ENCODE measurements around the gene TRIO. TPM values are rescaled to one million over a fixed set of nuclear protein-coding genes. Genes with fewer than 3 reads are reported as not detected.

The TRIO gene
- total RNA-seq, 2 experiments from 2014 or later: 3.6 to 4.6 TPM

DNA sequence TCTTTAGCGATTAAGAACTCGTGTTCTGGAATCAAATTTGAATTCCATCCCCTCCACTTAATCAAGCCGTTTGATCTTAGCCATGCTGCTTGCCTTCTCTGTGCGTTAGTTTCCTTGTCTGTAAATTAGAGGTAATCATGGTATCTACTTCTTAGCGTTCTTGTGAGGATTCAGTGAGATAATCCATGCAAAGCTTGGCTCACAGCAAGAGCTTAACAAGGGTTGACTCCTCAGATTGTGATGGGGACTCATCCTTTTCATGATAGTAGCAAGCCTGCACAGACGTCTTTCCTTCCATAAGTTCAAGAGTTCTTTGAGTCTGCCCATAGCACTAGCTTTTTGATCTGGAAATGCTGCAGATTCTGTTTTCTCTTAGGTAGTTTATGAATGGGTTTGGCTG lies 72.8 kb downstream of the TRIO start:
- H3K27me3 Mint-ChIP-seq (ENCODE audit: low read depth): peaks cover 18% of the 10 kb centered on the region
- no peaks in the 10 kb centered on the region for H3K36me3 Mint-ChIP-seq (ENCODE audit: low read depth)
- H3K27ac Mint-ChIP-seq: no peak overlapping the region
- CTCF ChIA-PET: interaction anchor here (0.6 kb wide), 1 partner anchor 1525 kb away, joined by 3 read pairs; no protein-coding TSS in a partner anchor
- no peaks in the 10 kb centered on the region for H3K4me1 Mint-ChIP-seq (ENCODE audit: low read depth)
- no peak for DNase-seq
- intact Hi-C loops (cut with micrococcal nuclease): no loop called here
- H3K4me3 Mint-ChIP-seq: no peak overlapping the region
- no peaks in the 10 kb centered on the region for H3K9me3 Mint-ChIP-seq

DNA sequence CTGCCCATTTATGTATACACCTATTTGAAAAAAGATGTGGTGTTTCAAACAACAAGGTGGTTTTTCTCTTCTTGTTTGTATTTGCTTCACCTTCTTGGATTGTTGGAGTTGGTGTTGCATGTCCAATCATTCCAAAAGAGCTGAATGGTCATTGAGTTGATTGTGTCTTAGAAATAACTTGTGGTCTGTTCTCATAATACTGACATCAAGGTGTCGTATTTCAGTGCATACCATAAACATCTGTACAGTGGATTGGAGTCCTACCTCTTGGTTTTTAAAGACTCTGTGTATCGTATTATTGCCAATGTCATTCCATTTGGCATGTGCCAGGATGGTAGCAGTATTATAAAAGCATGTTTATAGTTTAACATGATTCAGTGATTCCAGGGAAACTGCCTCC lies 73.2 kb downstream of the TRIO start:
- H3K27me3 Mint-ChIP-seq (ENCODE audit: low read depth): peaks cover 20% of the 10 kb centered on the region
- CTCF ChIA-PET: no interaction called here
- no peaks in the 10 kb centered on the region for H3K4me1 Mint-ChIP-seq (ENCODE audit: low read depth)
- H3K9me3 Mint-ChIP-seq: no peaks in the 10 kb centered on the region
- no peaks in the 10 kb centered on the region for H3K36me3 Mint-ChIP-seq (ENCODE audit: low read depth)
- H3K4me3 Mint-ChIP-seq: no peak overlapping the region
- intact Hi-C loops (cut with micrococcal nuclease): no loop called here
- H3K27ac Mint-ChIP-seq: no peak overlapping the region
- no peak for DNase-seq

DNA sequence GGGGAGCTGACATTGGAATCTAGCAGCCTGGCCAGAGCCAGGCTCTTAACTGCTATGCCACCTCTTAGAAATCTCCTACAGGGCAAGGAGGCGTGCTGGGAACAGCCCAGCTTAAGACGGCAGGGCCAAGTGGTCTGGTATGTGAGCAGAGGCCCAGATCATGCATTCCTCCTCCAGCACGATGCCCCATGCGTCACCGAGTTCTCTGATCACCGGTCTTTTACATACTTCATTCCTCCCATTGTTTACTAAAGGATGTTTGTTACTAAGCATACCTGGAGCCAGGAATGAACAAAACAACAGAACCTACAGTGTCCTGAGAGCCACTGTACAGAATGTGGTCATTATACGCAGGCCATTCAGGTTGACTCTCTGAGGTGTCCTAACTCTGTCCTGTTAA lies 73.8 kb downstream of the TRIO start:
- Mint-ChIP-seq H3K27ac (no peak overlapping the region), H3K4me3 (no peak overlapping the region), H3K27me3 (ENCODE audit: low read depth) (peaks cover 24% of the 10 kb centered on the region), H3K4me1 (ENCODE audit: low read depth) (peaks cover 2% of the 10 kb centered on the region), H3K36me3 (ENCODE audit: low read depth) (no peaks in the 10 kb centered on the region), H3K9me3 (no peaks in the 10 kb centered on the region)
- intact Hi-C loops (cut with micrococcal nuclease): no loop called here
- DNase-seq: no peak
- CTCF ChIA-PET: no interaction called here

DNA sequence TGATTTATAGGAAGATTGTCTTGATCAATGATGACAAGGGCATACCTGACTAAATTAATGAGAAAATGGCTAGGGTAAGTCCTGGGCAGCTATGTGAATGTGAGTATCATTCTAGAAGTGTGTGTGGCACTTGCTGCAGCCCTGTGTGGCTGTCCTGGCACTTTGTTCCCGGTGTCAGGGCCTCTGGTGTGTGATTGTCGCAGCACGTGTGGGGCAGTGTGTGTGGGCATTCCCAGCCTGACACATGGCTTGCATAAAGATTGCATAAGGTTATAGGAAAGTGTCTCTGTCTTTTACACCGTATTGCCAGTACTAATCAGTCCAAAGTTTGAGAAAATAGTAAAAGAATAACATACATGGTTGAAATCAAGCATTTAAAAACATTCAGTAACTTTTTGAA lies 74.4 kb downstream of the TRIO start:
- no peaks in the 10 kb centered on the region for H3K36me3 Mint-ChIP-seq (ENCODE audit: low read depth)
- intact Hi-C loops (cut with micrococcal nuclease): no loop called here
- CTCF ChIA-PET: no interaction called here
- no peaks in the 10 kb centered on the region for H3K9me3 Mint-ChIP-seq
- H3K4me3 Mint-ChIP-seq: no peak overlapping the region
- no peak overlapping the region for H3K27ac Mint-ChIP-seq
- DNase-seq: no peak
- peaks cover 24% of the 10 kb centered on the region for H3K27me3 Mint-ChIP-seq (ENCODE audit: low read depth)
- peaks cover 2% of the 10 kb centered on the region for H3K4me1 Mint-ChIP-seq (ENCODE audit: low read depth)

DNA sequence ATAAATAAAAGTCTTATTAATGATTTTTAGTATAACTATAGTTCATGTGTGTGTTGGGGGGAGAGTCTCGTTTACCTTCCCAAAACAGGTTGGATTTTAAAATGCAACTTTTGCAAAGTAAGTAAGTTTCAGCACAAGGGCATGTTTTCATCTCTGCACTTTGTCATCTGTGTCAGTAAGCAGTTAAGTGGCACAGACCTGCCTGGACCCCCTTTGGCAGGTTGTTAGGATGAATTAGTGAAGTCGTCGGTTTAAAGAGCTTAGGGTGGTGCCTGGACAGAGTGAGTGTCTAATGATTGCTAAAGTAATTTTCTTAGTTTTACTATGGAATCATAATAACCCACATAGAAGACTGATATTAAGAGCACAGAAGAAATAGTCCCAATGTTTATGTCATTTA lies 74.9 kb downstream of the TRIO start:
- H3K9me3 Mint-ChIP-seq: no peaks in the 10 kb centered on the region
- peaks cover 3% of the 10 kb centered on the region for H3K4me1 Mint-ChIP-seq (ENCODE audit: low read depth)
- H3K27ac Mint-ChIP-seq: no peak overlapping the region
- CTCF ChIA-PET: no interaction called here
- no peaks in the 10 kb centered on the region for H3K36me3 Mint-ChIP-seq (ENCODE audit: low read depth)
- no peak overlapping the region for H3K4me3 Mint-ChIP-seq
- peaks cover 29% of the 10 kb centered on the region for H3K27me3 Mint-ChIP-seq (ENCODE audit: low read depth)
- no peak for DNase-seq
- intact Hi-C loops (cut with micrococcal nuclease): no loop called here

DNA sequence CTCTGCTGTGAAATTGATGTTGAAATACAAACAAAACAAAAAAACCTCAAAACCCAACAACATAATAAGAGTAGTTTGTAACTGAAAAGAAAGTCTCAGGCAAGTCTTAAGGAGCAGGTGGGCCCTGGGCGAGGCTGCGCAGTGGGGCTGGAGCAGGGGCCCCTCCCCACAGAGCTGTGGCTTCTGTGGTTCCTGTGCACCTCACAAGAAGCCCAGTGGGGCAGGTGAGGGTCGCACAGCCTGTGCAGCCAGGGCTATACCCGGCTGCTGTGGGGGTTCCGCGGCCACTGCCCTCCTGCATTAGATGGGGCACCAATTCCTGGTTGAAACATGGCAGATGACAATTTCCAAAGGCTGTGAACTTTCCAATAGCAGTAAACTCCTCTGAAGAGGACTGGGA lies 75.3 kb downstream of the TRIO start:
- Mint-ChIP-seq H3K9me3 (no peaks in the 10 kb centered on the region), H3K4me1 (ENCODE audit: low read depth) (peaks cover 7% of the 10 kb centered on the region), H3K4me3 (no peak overlapping the region), H3K36me3 (ENCODE audit: low read depth) (no peaks in the 10 kb centered on the region), H3K27me3 (ENCODE audit: low read depth) (peaks cover 32% of the 10 kb centered on the region), H3K27ac (no peak overlapping the region)
- CTCF ChIA-PET: no interaction called here
- intact Hi-C loops (cut with micrococcal nuclease): no loop called here
- no peak for DNase-seq

DNA sequence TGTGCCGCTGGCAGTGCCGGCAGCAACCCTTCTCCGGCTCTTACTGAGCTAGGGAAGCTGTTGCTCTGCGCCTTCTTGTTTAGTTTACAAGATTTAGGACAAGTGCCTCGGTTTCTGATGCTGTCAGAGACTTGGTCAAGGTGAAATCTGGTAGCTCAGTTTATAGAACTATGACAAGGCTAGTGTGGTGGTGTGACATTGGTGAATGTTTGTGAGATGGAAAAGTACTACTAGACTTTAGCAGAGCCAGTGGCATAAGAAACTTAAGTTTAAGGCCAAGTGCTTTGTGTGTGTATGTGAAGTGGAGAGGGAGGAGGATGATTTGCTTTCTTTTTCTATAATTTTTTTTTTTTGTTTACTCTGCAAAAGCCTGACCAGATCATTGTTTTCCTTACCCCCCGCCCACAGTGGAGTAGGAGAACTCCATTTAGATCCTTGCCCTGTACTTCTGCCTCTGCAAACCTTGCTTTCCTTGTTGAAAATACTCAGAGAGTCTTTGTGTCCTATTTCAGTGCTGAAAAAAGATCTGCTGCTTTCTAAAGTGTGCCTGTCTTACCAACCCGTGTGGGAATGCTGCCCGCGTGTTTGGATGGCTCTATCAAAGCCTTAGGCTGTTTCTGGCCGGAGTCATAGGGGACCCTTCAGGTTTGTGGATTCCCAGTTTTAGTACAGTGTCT lies 75.9 kb downstream of the TRIO start:
- H3K4me3 Mint-ChIP-seq: no peak overlapping the region
- no peak overlapping the region for H3K27ac Mint-ChIP-seq
- intact Hi-C loops (cut with micrococcal nuclease): no loop called here
- peaks cover 7% of the 10 kb centered on the region for H3K4me1 Mint-ChIP-seq (ENCODE audit: low read depth)
- H3K36me3 Mint-ChIP-seq (ENCODE audit: low read depth): no peaks in the 10 kb centered on the region
- no peak for DNase-seq
- CTCF ChIA-PET: no interaction called here
- no peaks in the 10 kb centered on the region for H3K9me3 Mint-ChIP-seq
- H3K27me3 Mint-ChIP-seq (ENCODE audit: low read depth): peaks cover 26% of the 10 kb centered on the region

DNA sequence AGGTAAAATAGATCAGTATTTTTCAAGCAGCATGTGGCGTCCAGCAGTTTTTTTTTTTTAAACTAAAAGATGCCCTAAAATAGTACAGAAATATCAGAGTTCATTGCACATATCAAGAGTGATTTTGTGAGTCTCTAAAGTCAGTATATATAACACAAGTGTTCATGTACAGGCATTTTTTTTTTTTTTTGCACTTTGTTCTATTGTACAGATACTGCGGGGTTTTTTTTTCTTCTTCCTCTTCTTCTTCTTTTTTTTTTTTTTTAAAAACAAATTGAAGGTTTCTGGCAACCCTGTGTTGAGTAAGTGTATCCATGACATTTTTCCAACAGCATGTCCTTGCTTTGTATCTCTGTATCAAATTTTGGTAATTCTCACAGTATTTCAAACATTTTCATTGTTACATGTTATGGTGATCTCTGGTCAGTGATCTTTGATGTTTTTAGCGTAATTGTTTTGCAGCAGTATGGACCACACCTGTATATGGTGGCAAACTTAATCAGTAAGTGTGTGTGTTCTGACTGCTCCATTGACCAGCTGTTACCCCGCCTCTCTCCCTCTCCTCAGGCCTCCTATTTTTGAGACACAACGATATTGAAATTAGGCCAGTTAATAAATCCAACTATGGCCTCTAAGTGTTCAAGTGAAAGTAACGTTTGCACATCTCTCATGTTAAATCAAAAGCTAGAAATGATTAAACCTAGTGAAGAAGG lies 76.8 kb downstream of the TRIO start:
- H3K9me3 Mint-ChIP-seq: no peaks in the 10 kb centered on the region
- H3K36me3 Mint-ChIP-seq (ENCODE audit: low read depth): no peaks in the 10 kb centered on the region
- intact Hi-C loops (cut with micrococcal nuclease): no loop called here

DNA sequence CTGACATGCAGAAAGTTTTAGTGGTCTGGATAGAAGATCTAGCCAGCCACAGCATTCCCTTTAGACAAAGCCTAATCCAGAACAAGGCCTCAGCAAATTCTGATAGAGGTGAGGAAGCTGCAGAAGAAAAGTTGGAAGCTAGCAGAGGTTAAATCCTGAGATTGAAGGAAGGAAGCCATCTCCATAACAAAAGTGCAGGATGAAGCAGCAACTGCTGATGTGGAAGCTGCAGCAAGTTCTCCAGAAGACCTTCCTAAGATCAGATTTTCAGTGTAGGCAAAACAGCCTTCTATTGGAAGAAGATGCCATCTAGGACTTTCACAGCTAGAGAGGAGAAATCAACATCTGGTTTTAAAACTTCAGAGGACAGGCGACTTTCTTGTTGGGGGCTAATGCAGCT lies 77.5 kb downstream of the TRIO start:
- DNase-seq: no peak
- Mint-ChIP-seq H3K9me3 (no peaks in the 10 kb centered on the region), H3K27ac (no peak overlapping the region), H3K27me3 (ENCODE audit: low read depth) (peaks cover 23% of the 10 kb centered on the region), H3K4me3 (no peak overlapping the region), H3K36me3 (ENCODE audit: low read depth) (no peaks in the 10 kb centered on the region), H3K4me1 (ENCODE audit: low read depth) (peaks cover 7% of the 10 kb centered on the region)
- intact Hi-C loops (cut with micrococcal nuclease): no loop called here
- CTCF ChIA-PET: no interaction called here

More for the DNA sequence above, 76.8 kb downstream of the TRIO start:
- CTCF ChIA-PET: no interaction called here
- Mint-ChIP-seq H3K4me1 (ENCODE audit: low read depth) (peaks cover 7% of the 10 kb centered on the region), H3K27me3 (ENCODE audit: low read depth) (peaks cover 25% of the 10 kb centered on the region), H3K4me3 (no peak overlapping the region), H3K27ac (no peak overlapping the region)
- no peak for DNase-seq

DNA sequence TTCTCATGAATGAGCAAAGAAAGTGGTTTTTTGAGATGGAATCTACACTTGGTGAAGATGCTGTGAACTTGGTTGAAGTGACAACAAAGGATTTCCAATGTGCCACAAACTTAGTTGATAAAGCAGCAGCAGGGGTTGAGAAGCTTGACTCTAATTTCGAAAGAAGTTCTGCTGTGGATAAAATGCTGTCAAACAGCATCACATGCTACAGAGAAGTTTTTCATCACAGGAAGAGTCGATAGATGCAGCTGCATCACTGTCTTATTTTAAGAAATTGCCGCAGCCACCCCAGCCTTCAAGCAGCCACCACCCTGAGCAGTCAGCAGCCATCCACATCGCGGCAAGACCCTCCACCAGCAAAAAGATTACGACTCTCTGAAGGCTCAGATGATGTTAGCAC lies 78.6 kb downstream of the TRIO start:
- DNase-seq: no peak
- Mint-ChIP-seq H3K4me1 (ENCODE audit: low read depth) (peaks cover 7% of the 10 kb centered on the region), H3K36me3 (ENCODE audit: low read depth) (no peaks in the 10 kb centered on the region), H3K27ac (no peak overlapping the region), H3K27me3 (ENCODE audit: low read depth) (peaks cover 22% of the 10 kb centered on the region), H3K9me3 (no peaks in the 10 kb centered on the region), H3K4me3 (no peak overlapping the region)
- intact Hi-C loops (cut with micrococcal nuclease): no loop called here
- CTCF ChIA-PET: no interaction called here

DNA sequence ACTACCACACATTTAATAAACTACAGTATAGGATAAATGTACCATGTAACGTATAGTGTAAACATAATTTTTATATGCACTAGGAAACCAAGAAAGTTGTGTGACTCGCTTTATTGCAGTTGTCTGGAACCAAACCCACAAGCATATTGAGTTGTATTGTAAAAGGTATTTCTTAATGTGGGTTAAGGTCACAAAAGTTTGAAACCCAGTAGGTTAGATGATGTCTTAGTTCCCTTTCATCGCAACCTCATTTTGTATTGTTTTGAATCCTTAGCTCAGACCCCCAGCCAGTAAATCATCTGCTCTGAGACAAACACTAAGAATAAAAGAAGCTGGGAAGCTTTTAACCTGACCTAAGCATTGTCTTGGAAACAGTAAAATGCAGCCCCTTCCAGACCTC lies 79.1 kb downstream of the TRIO start:
- Mint-ChIP-seq H3K36me3 (ENCODE audit: low read depth) (no peaks in the 10 kb centered on the region), H3K27ac (no peak overlapping the region), H3K4me3 (no peak overlapping the region), H3K9me3 (no peaks in the 10 kb centered on the region), H3K27me3 (ENCODE audit: low read depth) (peaks cover 20% of the 10 kb centered on the region), H3K4me1 (ENCODE audit: low read depth) (peaks cover 7% of the 10 kb centered on the region)
- DNase-seq: no peak
- intact Hi-C loops (cut with micrococcal nuclease): no loop called here
- CTCF ChIA-PET: no interaction called here

DNA sequence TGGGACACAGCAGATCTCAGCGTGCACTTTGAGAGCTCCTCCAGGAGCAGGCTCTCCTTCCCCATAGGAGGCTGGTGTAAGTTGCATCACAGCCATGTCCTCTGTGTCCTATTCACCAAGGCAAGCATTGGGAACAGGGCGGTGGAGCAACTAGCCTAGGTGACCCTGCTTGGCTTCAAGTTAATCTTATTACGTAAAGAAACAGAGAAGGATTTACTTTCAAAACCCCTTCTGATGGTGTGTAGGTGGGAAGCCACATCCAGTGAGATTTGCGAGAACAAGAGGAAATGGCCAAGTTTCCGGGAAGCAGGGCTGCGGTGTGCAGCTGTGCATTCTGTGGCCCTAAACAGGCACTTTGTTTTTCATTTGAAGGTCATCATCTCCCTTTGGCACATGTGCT lies 80.2 kb downstream of the TRIO start:
- no peaks in the 10 kb centered on the region for H3K36me3 Mint-ChIP-seq (ENCODE audit: low read depth)
- peaks cover 18% of the 10 kb centered on the region for H3K27me3 Mint-ChIP-seq (ENCODE audit: low read depth)
- H3K9me3 Mint-ChIP-seq: no peaks in the 10 kb centered on the region
- intact Hi-C loops (cut with micrococcal nuclease): no loop called here
- DNase-seq: no peak
- CTCF ChIA-PET: no interaction called here
- peaks cover 7% of the 10 kb centered on the region for H3K4me1 Mint-ChIP-seq (ENCODE audit: low read depth)
- no peak overlapping the region for H3K27ac Mint-ChIP-seq
- no peak overlapping the region for H3K4me3 Mint-ChIP-seq

DNA sequence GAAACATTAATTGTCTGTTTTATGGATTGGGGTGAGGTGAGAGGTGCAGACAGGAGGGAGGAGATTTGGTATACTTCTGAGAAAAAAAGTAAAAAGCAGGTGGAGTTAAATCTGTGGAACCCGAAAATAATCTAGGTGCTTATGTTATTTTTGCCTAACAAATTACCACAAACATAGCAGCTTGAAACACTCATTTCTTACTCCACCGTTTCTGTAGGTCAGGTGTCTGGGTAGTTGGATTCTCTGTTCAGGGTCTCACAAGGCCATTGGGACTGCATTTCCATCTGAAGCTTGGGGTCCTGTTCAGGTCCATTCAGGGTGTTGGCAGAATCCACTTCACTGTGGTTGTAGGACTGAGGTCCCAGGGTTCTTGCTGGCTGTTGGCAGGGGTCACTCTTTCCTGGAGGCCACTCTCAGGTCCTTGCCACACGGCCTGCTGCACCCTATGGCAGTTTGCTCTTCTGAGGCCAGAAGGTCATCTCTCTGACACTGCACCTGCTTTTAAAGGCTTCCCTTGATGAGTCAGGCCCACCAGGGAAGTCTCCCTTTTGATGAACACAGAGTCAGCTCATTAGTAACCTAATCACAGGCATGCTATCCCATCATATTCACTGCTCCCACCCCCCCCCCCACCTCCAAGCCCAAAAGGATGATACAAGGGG lies 82.2 kb downstream of the TRIO start:
- H3K9me3 Mint-ChIP-seq: no peaks in the 10 kb centered on the region
- no peak for DNase-seq
- intact Hi-C loops (cut with micrococcal nuclease): no loop called here
- H3K4me1 Mint-ChIP-seq (ENCODE audit: low read depth): peaks cover 7% of the 10 kb centered on the region
- peaks cover 18% of the 10 kb centered on the region for H3K27me3 Mint-ChIP-seq (ENCODE audit: low read depth)
- CTCF ChIA-PET: no interaction called here
- no peak overlapping the region for H3K27ac Mint-ChIP-seq
- H3K36me3 Mint-ChIP-seq (ENCODE audit: low read depth): no peaks in the 10 kb centered on the region
- no peak overlapping the region for H3K4me3 Mint-ChIP-seq

Data from activated naive CD4-positive, alpha-beta T cell treated with anti-CD3 and anti-CD28 coated beads for 36 hours (primary cell).